GM19467 (cell line): ENCODE measurements around the gene ATP8A2.
"Not testable (repeated sequence)": the region's sequence is repeated elsewhere in the genome, so short reads cannot be mapped to it uniquely, and the experiment has no call there.

Source experiments
- ATAC-seq: cut with Tn5 transposase; IDR thresholded peaks from one replicate; pipeline ENCODE4 v1.9.1; 2021; ENCODE audit warnings: mild to moderate bottlenecking, moderate library complexity; ENCODE audit not compliant: unreplicated experiment

Gene ATP8A2

GRCh38 chr13:25945596-25945995 is 573.8 kb downstream of the ATP8A2 start:
- ATAC-seq, result no peak

GRCh38 chr13:25946321-25946720 is 574.5 kb downstream of the ATP8A2 start:
- ATAC-seq, result no peak

GRCh38 chr13:25948910-25949309 is 577.1 kb downstream of the ATP8A2 start:
- no peak for ATAC-seq

GRCh38 chr13:25951831-25952230 is 580.1 kb downstream of the ATP8A2 start:
- no peak for ATAC-seq

- not testable (repeated sequence) for ATAC-seq
Observed at GRCh38 chr13:25954080-25954479, 582.3 kb downstream of the ATP8A2 start.

GRCh38 chr13:25954943-25955342 is 583.2 kb downstream of the ATP8A2 start:
- not testable (repeated sequence) for ATAC-seq

- ATAC-seq, result no peak
Observed at GRCh38 chr13:25958986-25959385, 587.2 kb downstream of the ATP8A2 start.

GRCh38 chr13:25961294-25961693 is 589.5 kb downstream of the ATP8A2 start:
- ATAC-seq, result no peak

GRCh38 chr13:25963674-25964073 is 591.9 kb downstream of the ATP8A2 start:
- ATAC-seq, result no peak

- no peak for ATAC-seq
Observed at GRCh38 chr13:25965596-25965995, 593.8 kb downstream of the ATP8A2 start.

- no peak for ATAC-seq
Observed at GRCh38 chr13:25966086-25966485, 594.3 kb downstream of the ATP8A2 start.

- no peak for ATAC-seq
Observed at GRCh38 chr13:25967144-25967543, 595.4 kb downstream of the ATP8A2 start.

GRCh38 chr13:25971047-25971446 is 599.3 kb downstream of the ATP8A2 start:
- no peak for ATAC-seq

GRCh38 chr13:25971459-25972145 is 599.8 kb downstream of the ATP8A2 start:
- ATAC-seq, result no peak

GRCh38 chr13:25973085-25973484 is 601.3 kb downstream of the ATP8A2 start:
- no peak for ATAC-seq

GRCh38 chr13:25973576-25973975 is 601.8 kb downstream of the ATP8A2 start:
- no peak for ATAC-seq

- ATAC-seq, result no peak
Observed at GRCh38 chr13:25977216-25977615, 605.4 kb downstream of the ATP8A2 start.

- no peak for ATAC-seq
Observed at GRCh38 chr13:25977671-25978070, 605.9 kb downstream of the ATP8A2 start.

GRCh38 chr13:25978961-25979360 is 607.2 kb downstream of the ATP8A2 start:
- ATAC-seq, result no peak

- no peak for ATAC-seq
Observed at GRCh38 chr13:25979371-25979770, 607.6 kb downstream of the ATP8A2 start.

GRCh38 chr13:25980255-25980654 is 608.5 kb downstream of the ATP8A2 start:
- ATAC-seq, result no peak

GRCh38 chr13:25981060-25981459 is 609.3 kb downstream of the ATP8A2 start:
- ATAC-seq, result no peak

- no peak for ATAC-seq
Observed at GRCh38 chr13:25982907-25983306, 611.1 kb downstream of the ATP8A2 start.
